Aorta (tissue), 5 donors: ENCODE results near the gene FRMD4A. TPM values are rescaled to one million over a fixed set of nuclear protein-coding genes. Genes with fewer than 3 reads are reported as not detected.
A peak's percentile ranks its signal among the peaks of the same experiment; 100 is the strongest.

Experiments used
- ATAC-seq: fragments of 200-7000 bp; cut with Tn5 transposase; one replicate; pipeline ENCODE4 v1.9.1; 2022; ENCODE audit warnings: moderate library complexity; ENCODE audit not compliant: low FRiP score
- DNase-seq, 2 donors: peaks; one replicate each; pipeline ENCODE4 v3.0.0-alpha.2; 2020
- H3K27ac ChIP-seq, 2 donors: one replicate each; pipeline ENCODE4 v1.5.1; 2013; ENCODE audit warnings: low read length in 2 of 2, mild to moderate bottlenecking in 2 of 2, moderate library complexity in 2 of 2, control low read depth in 1 of 2, inconsistent platforms in 1 of 2, low read depth in 1 of 2
- H3K27me3 ChIP-seq, 2 donors: one replicate each; pipeline ENCODE4 v1.6.1; 2013; ENCODE audit warnings: control low read depth in 1 of 2, low read length in 1 of 2, mild to moderate bottlenecking in 1 of 2, moderate library complexity in 1 of 2; ENCODE audit not compliant: insufficient read depth in 2 of 2, control insufficient read depth in 1 of 2
- H3K36me3 ChIP-seq, 2 donors: one replicate each; pipeline ENCODE4 v1.6.1; 2013; ENCODE audit warnings: control low read depth in 1 of 2, low read length in 1 of 2, mild to moderate bottlenecking in 1 of 2; ENCODE audit not compliant: insufficient read depth in 2 of 2, control insufficient read depth in 1 of 2
- H3K4me1 ChIP-seq, 2 donors: one replicate each; pipeline ENCODE4 v1.6.1; 2013; ENCODE audit warnings: low read length in 2 of 2, control low read depth in 1 of 2, mild to moderate bottlenecking in 1 of 2, moderate library complexity in 1 of 2; ENCODE audit not compliant: insufficient read depth in 2 of 2, control insufficient read depth in 1 of 2
- H3K4me3 ChIP-seq, 2 donors: one replicate each; pipeline ENCODE4 v1.5.1; 2013; ENCODE audit warnings: low read length in 2 of 2, control low read depth in 1 of 2, mild to moderate bottlenecking in 1 of 2
- H3K9me3 ChIP-seq: one replicate; pipeline ENCODE4 v1.6.1; 2013; ENCODE audit warnings: mild to moderate bottlenecking, low read length; ENCODE audit not compliant: control insufficient read depth
- WGBS, 2 donors: extraction: QIAGEN DNeasy Blood & Tissue Kit; methylation state at CpG; one replicate each; pipeline ENCODE4 v1.1.7; 2013; 5-methylcytosine and 5-hydroxymethylcytosine counted together
- intact Hi-C, 2 donors: fragments of 100-400 bp; cut with DNase I; formaldehyde crosslinking; loops; one replicate each; pipeline versions ENCODE4 v1.14.2 to v1.15.0; 2022
- polyA plus RNA-seq, 2 donors: library from polyadenylated mRNA; stranded (reverse); fragments of 200-250 nt; gene quantifications; one replicate each; pipeline ENCODE4 v1.2.3, GENCODE V29; 2013
- total RNA-seq, 2 donors: library from RNA; stranded (reverse); fragmentation: NEBNext Ultra II Directional; extraction: Animal tissue kit (Norgen Biotek cat#: 25700); gene quantifications; one replicate each; pipeline ENCODE4 v1.2.1, GENCODE V29; 2021
- donor health status: healthy with polysubstance abuse.
- donor health status: Bipolar disorder and iron deficiency.
- donor health status: DM: no; HTN: no; CAD: no.
- donor health status: DM: no; HTN: no; CAD: no.
- donor health status: DM: yes; HTN: yes; CAD: no.

Gene FRMD4A
- total and polyA plus RNA-seq, 4 donors: 11.4 to 65.6 (median 39.7) TPM

DNA sequence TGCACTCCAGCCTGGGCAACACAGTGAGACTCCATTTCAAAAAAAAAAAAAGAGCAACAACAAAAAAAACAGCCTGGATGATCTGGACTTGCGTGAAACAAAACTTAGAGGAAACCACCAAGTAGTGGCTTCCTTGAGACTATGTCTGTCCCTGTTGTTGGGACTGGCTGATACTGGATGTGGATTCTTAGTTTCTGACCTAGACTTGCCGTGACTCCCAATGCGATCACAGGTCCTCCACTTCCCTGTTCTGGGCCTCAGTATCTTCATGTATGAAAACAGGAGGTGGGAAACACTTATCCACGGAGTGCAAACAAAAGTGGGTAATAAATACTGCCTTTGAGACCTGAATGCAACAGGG, 618.3 kb downstream of the FRMD4A start:
- intact Hi-C loops: no loop called here
- Histone ChIP-seq H3K4me1 (no peaks in the 10 kb centered on the region), H3K9me3 (no peaks in the 10 kb centered on the region), H3K36me3 (no peaks in the 10 kb centered on the region), H3K27ac (no peak overlapping the region), H3K4me3 (no peak overlapping the region), H3K27me3 (no peaks in the 10 kb centered on the region)
- no peak for ATAC-seq
- WGBS, 2 donors: 86 to 89% methylated on average over 4 of the region's 4 CpGs
- peak in 1 of 2 donors; percentile 2 for DNase-seq

DNA sequence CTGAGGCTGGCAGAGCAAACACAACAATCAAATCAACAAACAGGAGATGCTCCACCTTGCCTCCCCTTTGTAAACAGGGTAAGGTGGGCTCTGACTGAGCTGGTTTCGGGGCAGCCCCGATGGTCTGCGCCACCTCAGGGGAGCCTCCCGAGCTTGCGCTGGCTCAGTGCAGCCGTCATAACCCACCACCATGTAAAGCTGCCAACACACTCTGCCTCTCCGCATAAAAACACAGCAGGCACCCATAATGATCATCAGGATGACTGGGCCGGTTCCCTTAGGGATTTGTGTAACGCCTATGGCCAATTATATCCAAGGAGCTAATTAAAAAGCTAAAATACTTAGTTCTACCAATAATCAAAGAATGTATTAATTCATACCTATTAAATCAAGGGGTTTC, 619.4 kb downstream of the FRMD4A start:
- Histone ChIP-seq H3K4me3 (no peak overlapping the region), H3K36me3 (no peaks in the 10 kb centered on the region), H3K27ac (no peak overlapping the region), H3K9me3 (no peaks in the 10 kb centered on the region), H3K27me3 (no peaks in the 10 kb centered on the region), H3K4me1 (no peaks in the 10 kb centered on the region)
- 93 to 94% methylated on average over 9 of the region's 9 CpGs for WGBS, 2 donors
- peak in 1 of 2 donors; percentile 62 for DNase-seq
- no peak for ATAC-seq
- intact Hi-C loops: no loop called here

DNA sequence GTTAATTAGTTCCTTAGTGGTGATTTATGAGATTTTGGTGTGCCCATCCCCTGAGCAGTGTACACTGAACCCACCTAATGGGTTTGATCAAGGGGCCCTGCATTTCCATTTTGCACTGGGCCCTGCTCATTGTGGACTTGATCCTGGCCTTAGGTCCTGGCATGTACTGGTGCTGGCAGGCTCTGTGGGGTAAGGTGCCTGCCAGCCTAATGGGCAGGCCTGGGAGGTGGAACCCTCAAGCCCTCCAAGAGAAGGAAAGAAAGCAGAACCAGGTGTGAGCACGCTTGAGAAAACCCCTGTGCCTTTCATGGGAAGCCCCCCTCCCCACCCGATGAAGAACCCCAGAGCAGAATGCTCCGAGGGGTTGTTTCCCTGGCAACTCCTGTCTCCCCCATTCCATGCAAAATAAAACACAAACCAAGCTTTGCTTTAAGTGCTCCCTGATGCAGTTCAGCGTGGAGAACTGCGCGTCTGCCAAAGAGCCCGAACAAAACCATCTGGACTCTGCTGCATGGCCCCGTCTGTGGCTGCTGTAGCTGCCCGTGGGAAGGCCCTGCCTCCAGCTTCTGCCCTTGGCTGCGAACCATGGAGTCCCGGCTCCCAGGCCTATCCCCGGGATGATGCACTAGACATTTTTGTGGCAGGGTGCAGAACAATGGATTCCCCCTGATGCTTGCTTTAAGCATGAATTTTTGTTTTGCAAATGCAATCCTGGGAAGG, 620.6 kb downstream of the FRMD4A start:
- Histone ChIP-seq H3K36me3 (peaks cover 0 to 1% of the 10 kb centered on the region in 2 donors), H3K4me1 (no peaks in the 10 kb centered on the region), H3K27me3 (no peaks in the 10 kb centered on the region), H3K27ac (no peak overlapping the region), H3K4me3 (no peak overlapping the region), H3K9me3 (no peaks in the 10 kb centered on the region)
- no peak for ATAC-seq
- 16 to 21% methylated on average over 12 of the region's 12 CpGs for WGBS, 2 donors
- intact Hi-C loops: no loop called here
- DNase-seq: peak in 1 of 2 donors; percentile 31

DNA sequence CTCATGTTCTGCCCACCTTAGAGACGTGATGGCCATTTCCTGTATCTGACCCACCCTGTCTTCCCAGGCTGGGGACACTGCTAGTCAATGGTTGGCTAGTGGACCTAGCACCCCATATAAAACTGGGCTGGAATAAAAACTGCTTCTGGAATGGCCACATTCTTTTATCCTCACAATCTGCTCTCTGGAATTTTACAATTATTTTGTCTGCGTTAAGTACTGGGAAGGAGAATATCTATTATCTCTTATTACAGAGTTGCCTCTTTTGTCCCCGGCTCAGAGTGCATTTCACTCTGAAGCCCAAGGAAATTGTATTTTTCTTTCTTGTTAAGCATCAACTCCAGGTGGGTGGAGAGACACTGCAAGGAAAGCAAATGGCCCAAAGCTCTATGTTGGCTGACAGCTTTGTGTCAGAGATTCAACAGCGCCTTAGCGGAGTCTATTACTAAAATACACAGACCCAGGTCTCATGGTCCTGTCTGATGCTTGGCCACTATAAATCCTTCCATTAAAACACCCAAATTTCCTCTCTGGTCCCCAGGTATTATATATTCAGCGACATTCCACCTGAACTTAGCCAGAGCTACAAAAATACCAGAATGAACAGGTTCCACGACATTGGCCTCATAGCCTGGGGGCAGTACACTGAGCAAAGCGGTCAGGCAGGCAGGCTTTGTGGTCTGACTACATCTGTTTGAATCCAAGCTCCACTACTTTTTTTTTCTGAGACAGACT, 622.3 kb downstream of the FRMD4A start:
- no peak for ATAC-seq
- Histone ChIP-seq H3K9me3 (no peaks in the 10 kb centered on the region), H3K4me1 (no peaks in the 10 kb centered on the region), H3K27me3 (no peaks in the 10 kb centered on the region), H3K27ac (no peak overlapping the region), H3K36me3 (peaks cover 0 to 1% of the 10 kb centered on the region in 2 donors), H3K4me3 (no peak overlapping the region)
- WGBS, 2 donors: 75 to 85% methylated on average over 8 of the region's 8 CpGs
- DNase-seq: no peak
- intact Hi-C loops: no loop called here

DNA sequence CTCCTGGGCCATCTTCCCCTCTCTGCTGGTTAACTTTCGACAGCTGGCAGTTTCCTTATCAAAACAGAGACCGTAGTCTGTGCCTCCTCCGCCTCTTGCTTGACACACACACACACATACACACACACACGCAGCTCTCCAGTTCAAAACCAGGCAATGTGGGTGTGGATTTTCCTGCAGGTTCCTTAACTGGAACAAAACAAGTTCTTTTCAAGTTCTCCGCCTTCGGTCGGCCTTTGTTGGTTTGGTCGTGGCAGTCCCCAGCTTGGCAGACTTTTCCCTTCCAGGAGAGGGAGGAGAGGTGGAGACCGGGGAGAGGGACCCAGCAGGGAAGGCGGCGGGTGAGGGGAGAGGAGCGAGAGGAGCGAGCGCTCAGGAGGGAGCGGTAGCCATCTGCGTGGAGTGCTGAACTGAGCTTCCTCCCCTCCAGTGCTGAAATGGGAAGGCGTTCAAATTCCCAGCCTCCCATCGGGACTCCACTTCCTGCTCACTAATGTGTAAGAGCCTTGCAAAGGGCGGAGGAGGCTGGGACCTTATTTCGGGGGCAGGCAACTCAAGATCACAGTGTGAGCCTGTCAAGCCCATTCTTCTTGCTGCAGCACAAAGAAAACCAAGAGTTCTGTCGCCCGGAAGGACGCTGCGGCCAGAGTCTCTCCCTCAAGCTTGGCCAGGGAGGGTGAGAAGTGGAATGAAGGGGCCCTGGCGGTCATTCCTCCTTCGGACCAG, 623.4 kb downstream of the FRMD4A start:
- peak overlapping the region; percentile 45 to 59 for H3K4me3 ChIP-seq
- DNase-seq (peak; percentile 86 to 87), ATAC-seq (peak; percentile 89)
- 0 to 1% methylated on average over 26 of the region's 26 CpGs for WGBS, 2 donors
- H3K27ac ChIP-seq: peak overlapping the region in 1 of 2 donors; percentile 16
- no peaks in the 10 kb centered on the region for H3K27me3 ChIP-seq
- intact Hi-C loops: no loop called here
- H3K9me3 ChIP-seq: no peaks in the 10 kb centered on the region
- peaks cover 0 to 1% of the 10 kb centered on the region in 2 donors for H3K36me3 ChIP-seq
- no peaks in the 10 kb centered on the region for H3K4me1 ChIP-seq

DNA sequence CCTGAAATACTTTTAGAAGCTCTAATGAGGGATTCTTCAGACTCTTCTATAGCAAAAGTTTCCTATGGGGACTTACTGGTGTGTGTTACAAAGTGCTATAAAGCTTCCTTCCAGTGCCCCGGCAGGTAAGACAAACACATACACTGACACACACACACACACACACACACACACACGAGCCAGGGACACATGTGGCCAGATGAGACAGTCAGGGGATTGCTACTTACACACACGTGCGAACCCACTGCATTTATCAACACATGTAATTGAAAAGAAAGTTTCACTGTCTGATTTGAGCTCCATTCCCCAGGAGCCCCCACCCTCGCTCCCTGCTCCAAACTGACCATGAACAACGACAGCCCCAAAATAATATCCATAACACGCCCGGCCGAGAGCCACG, 624.1 kb downstream of the FRMD4A start:
- no peaks in the 10 kb centered on the region for H3K4me1 ChIP-seq
- no peak overlapping the region for H3K4me3 ChIP-seq
- whole genome bisulfite sequencing, 2 donors: 72 to 76% methylated on average over 10 of the region's 10 CpGs
- ATAC-seq (no peak), DNase-seq (no peak)
- intact Hi-C loops: no loop called here
- H3K27ac ChIP-seq: peak overlapping the region in 1 of 2 donors; percentile 10
- H3K27me3 ChIP-seq: no peaks in the 10 kb centered on the region
- H3K36me3 ChIP-seq: peaks cover 0 to 1% of the 10 kb centered on the region in 2 donors
- no peaks in the 10 kb centered on the region for H3K9me3 ChIP-seq

DNA sequence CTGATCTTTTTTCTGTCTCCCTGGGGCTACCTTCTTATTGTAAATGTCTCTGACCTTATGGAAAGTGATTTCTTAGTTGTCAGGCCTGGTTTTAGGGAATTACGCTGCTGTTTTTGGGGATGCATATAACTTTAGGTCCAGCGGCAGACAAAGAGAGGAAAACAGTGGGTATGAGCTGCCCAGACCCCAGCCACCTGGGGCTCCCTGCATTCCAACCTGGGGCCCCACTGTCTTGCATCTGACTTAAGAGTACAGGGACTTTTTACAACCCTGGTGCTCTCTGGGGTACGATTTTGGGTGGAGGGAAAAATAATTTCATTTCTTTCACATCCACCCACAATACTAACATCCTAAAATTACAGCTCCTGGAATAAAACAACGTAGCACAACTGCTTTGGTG, 624.5 kb downstream of the FRMD4A start:
- H3K4me3 ChIP-seq: no peak overlapping the region
- DNase-seq (no peak), ATAC-seq (no peak)
- intact Hi-C loops: no loop called here
- H3K36me3 ChIP-seq: peaks cover 0 to 2% of the 10 kb centered on the region in 2 donors
- no peaks in the 10 kb centered on the region for H3K9me3 ChIP-seq
- no peaks in the 10 kb centered on the region for H3K27me3 ChIP-seq
- no peaks in the 10 kb centered on the region for H3K4me1 ChIP-seq
- H3K27ac ChIP-seq: no peak overlapping the region
- WGBS, 2 donors: 84 to 87% methylated on average over 4 of the region's 4 CpGs

DNA sequence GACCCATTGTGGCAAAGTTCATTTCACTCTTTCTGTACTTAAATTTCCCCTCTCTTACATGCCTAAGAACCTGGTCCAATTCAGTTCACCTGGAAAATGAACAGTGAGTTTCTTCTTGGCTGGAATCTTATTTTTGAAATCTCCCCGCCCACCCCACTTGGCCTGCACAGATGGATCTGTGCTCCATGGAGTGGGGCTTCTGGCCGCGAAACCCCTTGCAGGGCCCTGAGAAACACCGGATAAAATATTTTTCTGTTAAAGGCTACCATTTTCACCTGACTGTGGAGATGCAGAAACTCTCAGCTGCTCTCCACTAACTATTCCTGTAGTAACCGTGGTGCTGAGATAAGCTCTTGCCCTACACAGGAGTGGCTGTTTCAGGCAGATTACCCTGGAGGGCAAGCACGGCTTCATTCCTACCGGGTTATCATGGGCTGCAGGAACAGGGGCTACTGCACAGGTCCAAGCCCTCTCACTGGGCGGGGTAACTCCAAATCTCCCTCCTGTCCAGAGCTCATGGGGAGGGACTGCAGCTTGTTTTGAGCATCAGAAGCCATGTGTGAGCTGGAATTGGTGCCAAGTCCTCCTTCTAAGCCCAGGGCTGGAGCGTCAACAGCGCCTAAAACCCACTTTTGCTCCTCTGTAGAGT, 625.1 kb downstream of the FRMD4A start:
- intact Hi-C loops: no loop called here
- H3K27ac ChIP-seq: no peak overlapping the region
- no peak for DNase-seq
- 82 to 84% methylated on average over 10 of the region's 10 CpGs for WGBS, 2 donors
- H3K27me3 ChIP-seq: no peaks in the 10 kb centered on the region
- H3K4me1 ChIP-seq: no peaks in the 10 kb centered on the region
- H3K9me3 ChIP-seq: no peaks in the 10 kb centered on the region
- peaks cover 0 to 4% of the 10 kb centered on the region in 2 donors for H3K36me3 ChIP-seq
- no peak for ATAC-seq
- H3K4me3 ChIP-seq: no peak overlapping the region
